ENCODE data around the gene CD300H.

DNA sequence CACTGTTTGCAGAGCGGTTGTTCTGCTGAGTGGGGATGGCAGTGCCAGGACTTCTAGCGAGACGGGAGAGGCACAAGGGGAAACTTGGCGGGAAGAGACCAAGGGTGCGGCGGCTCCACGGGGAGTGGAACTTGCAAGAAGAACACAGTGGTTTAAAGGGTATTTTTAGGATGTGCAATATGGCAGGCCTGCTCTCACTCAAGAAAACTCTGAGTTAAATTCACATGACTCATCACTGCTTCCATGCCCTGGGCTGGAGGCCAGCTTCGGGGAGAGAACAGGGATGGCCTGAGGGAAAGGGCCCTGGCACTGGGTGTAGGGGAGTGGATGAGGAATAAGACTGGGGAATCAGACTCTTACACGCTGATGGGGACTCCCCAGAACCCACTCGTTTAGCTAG, 38.1 kb upstream of the CD300H start:
- TF ChIP-seq, protein P1, sequence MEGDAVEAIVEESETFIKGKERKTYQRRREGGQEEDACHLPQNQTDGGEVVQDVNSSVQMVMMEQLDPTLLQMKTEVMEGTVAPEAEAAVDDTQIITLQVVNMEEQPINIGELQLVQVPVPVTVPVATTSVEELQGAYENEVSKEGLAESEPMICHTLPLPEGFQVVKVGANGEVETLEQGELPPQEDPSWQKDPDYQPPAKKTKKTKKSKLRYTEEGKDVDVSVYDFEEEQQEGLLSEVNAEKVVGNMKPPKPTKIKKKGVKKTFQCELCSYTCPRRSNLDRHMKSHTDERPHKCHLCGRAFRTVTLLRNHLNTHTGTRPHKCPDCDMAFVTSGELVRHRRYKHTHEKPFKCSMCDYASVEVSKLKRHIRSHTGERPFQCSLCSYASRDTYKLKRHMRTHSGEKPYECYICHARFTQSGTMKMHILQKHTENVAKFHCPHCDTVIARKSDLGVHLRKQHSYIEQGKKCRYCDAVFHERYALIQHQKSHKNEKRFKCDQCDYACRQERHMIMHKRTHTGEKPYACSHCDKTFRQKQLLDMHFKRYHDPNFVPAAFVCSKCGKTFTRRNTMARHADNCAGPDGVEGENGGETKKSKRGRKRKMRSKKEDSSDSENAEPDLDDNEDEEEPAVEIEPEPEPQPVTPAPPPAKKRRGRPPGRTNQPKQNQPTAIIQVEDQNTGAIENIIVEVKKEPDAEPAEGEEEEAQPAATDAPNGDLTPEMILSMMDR (conservative IDR thresholded peaks at IDR 0.05), result no peak
- no peak for TF ChIP-seq ZFX (IDR thresholded peaks at IDR 0.05)
